SK-N-SH (cell line): ENCODE results near the gene DEFB112. TPM values are rescaled to one million over a fixed set of nuclear protein-coding genes. Genes with fewer than 3 reads are reported as not detected.

Source experiments
- CTCF ChIA-PET: fragments of 300-600, 350-600 bp; formaldehyde crosslinking; extraction: SDS; loops from one replicate; lab custom pipeline; 2021; lab: Yijun Ruan, JAX
- POLR2A ChIA-PET: fragments of 350-600 bp; sonication (Branson Sonifier 250); formaldehyde crosslinking; extraction: SDS; loops from one replicate; lab custom pipeline; 2020; ENCODE audit warnings: antibody characterized with exemption, inconsistent platforms; lab: Yijun Ruan, JAX
- DNase-seq: peaks from one replicate; pipeline ENCODE4 v3.0.0; 2012
- H2AFZ ChIP-seq: fragments of 200-600 bp; sonication (generic); 2 replicates; pipeline ENCODE4 v1.8.1; 2016; ENCODE audit warnings: antibody characterized with exemption, mild to moderate bottlenecking, low read depth
- H3F3A ChIP-seq: fragments of 200-600 bp; sonication (generic); replicated peaks from 2 replicates; pipeline ENCODE3; 2016; ENCODE audit warnings: antibody characterized with exemption, mild to moderate bottlenecking; ENCODE audit not compliant: insufficient read depth
- H3K27ac ChIP-seq, 2 experiments: fragments of 200-500 bp in 1 of 2; fragments of 200-600 bp in 1 of 2; sonication (Bioruptor generic) in 1 of 2; sonication (generic), shearing (Covaris generic) in 1 of 2; 2 replicates each; pipeline versions ENCODE4 v1.5.1 to v1.6.1; 2014 to 2016; ENCODE audit warnings: low read depth in 2 of 2, inconsistent platforms in 1 of 2, low read length in 1 of 2, mild to moderate bottlenecking in 1 of 2, mixed read lengths in 1 of 2
- H3K27me3 ChIP-seq: fragments of 200-600 bp; sonication (generic), shearing (Covaris generic); 2 replicates; pipeline ENCODE4 v1.6.1; 2016; ENCODE audit warnings: mixed run types; ENCODE audit not compliant: insufficient read depth
- H3K36me3 ChIP-seq, 2 experiments: fragments of 200-500 bp in 1 of 2; fragments of 200-600 bp in 1 of 2; sonication (Bioruptor generic) in 1 of 2; sonication (generic) in 1 of 2; replicated peaks in 1 of 2; 2 replicates each; pipeline versions ENCODE3 to v1.5.1; 2014 to 2016; ENCODE audit warnings: low read length in 1 of 2, mild to moderate bottlenecking in 1 of 2; ENCODE audit not compliant: insufficient read depth in 2 of 2, control insufficient read depth in 1 of 2
- H3K4me1 ChIP-seq, 2 experiments: fragments of 200-500 bp in 1 of 2; fragments of 200-600 bp in 1 of 2; sonication (Bioruptor generic) in 1 of 2; sonication (generic), shearing (Covaris generic) in 1 of 2; 2 replicates each; pipeline versions ENCODE4 v1.5.1 to v1.6.1; 2014 to 2016; ENCODE audit warnings: low read depth in 1 of 2, low read length in 1 of 2, mixed run types in 1 of 2; ENCODE audit not compliant: insufficient read depth in 2 of 2, control insufficient read depth in 1 of 2
- H3K4me2 ChIP-seq: fragments of 200-600 bp; sonication (generic), shearing (Covaris generic); 2 replicates; pipeline ENCODE4 v1.6.1; 2017; ENCODE audit warnings: mixed run types
- H3K4me3 ChIP-seq, 2 experiments: fragments of 200-500 bp in 1 of 2; fragments of 200-600 bp in 1 of 2; sonication (Bioruptor generic) in 1 of 2; sonication (generic), shearing (Covaris generic) in 1 of 2; 2 replicates each; pipeline versions ENCODE4 v1.5.1 to v1.8.1; 2014 to 2016; ENCODE audit warnings: low read depth in 2 of 2, inconsistent platforms in 1 of 2, low read length in 1 of 2, mild to moderate bottlenecking in 1 of 2, mixed read lengths in 1 of 2, moderate library complexity in 1 of 2
- H3K79me2 ChIP-seq: fragments of 200-600 bp; sonication (generic); 2 replicates; pipeline ENCODE4 v1.8.1; 2017; ENCODE audit warnings: mild to moderate bottlenecking; ENCODE audit not compliant: insufficient read depth
- H3K9ac ChIP-seq: fragments of 200-600 bp; sonication (generic); 2 replicates; pipeline ENCODE4 v1.6.1; 2017; ENCODE audit warnings: mixed run types
- H3K9me2 ChIP-seq: fragments of 200-600 bp; sonication (generic); 2 replicates; pipeline ENCODE4 v1.6.1; 2017; ENCODE audit warnings: mixed run types
- H3K9me3 ChIP-seq: fragments of 200-600 bp; sonication (generic); 2 replicates; pipeline ENCODE4 v1.6.1; 2017; ENCODE audit warnings: mixed run types, mild to moderate bottlenecking, moderate library complexity
- H4K20me1 ChIP-seq: fragments of 200-600 bp; sonication (generic); 2 replicates; pipeline ENCODE4 v1.6.1; 2017; ENCODE audit warnings: mild to moderate bottlenecking, mixed run types; ENCODE audit not compliant: insufficient read depth
- CHD2 ChIP-seq: fragments of 150-350 bp; IDR thresholded peaks from 2 replicates; pipeline ENCODE4 v1.6.1; 2018; ENCODE audit warnings: low read length; ENCODE audit not compliant: partially characterized antibody
- EP300 ChIP-seq, 2 experiments: IDR thresholded peaks; 2 replicates each; pipeline versions ENCODE4 v1.4.0 to v1.6.1; 2012; ENCODE audit warnings: borderline replicate concordance in 1 of 2, low read depth in 1 of 2, low read length in 1 of 2
- EZH2phosphoT487 ChIP-seq: fragments of 200-600 bp; sonication (generic); IDR thresholded peaks from 2 replicates; pipeline ENCODE4 v1.6.1; 2017; ENCODE audit warnings: low read depth, mixed run types, mild to moderate bottlenecking, antibody characterized with exemption, moderate library complexity, borderline replicate concordance
- FOXM1 ChIP-seq: IDR thresholded peaks from 2 replicates; pipeline ENCODE4 v1.4.0; 2012; ENCODE audit warnings: low read depth, mild to moderate bottlenecking
- GATA2 ChIP-seq: sonication (generic); formaldehyde crosslinking; IDR thresholded peaks from 2 replicates; pipeline ENCODE4 v1.5.0; 2020; ENCODE audit warnings: mild to moderate bottlenecking, missing genetic modification reagents
- JUND ChIP-seq: IDR thresholded peaks from 2 replicates; pipeline ENCODE4 v1.4.0; 2012
- MXI1 ChIP-seq: IDR thresholded peaks from 2 replicates; pipeline ENCODE4 v1.6.1; 2012; ENCODE audit warnings: mild to moderate bottlenecking, low read depth, low read length, improper control_type of control experiment
- NFIC ChIP-seq: IDR thresholded peaks from 2 replicates; pipeline ENCODE4 v1.4.0; 2012; ENCODE audit warnings: borderline replicate concordance
- NRF1 ChIP-seq: IDR thresholded peaks from 2 replicates; pipeline ENCODE4 v1.6.1; 2012; ENCODE audit warnings: low read depth, mild to moderate bottlenecking, low read length
- POLR2AphosphoS5 ChIP-seq: IDR thresholded peaks from 2 replicates; pipeline ENCODE4 v1.6.1; 2012; ENCODE audit warnings: low read depth, low read length
- RAD21 ChIP-seq: IDR thresholded peaks from 2 replicates; pipeline ENCODE4 v1.6.1; 2012; ENCODE audit warnings: mild to moderate bottlenecking, low read length
- RCOR1 ChIP-seq: fragments of 150-350 bp; IDR thresholded peaks from 2 replicates; pipeline ENCODE4 v1.6.1; 2017; ENCODE audit warnings: antibody characterized with exemption, low read length
- RFX5 ChIP-seq: IDR thresholded peaks from 2 replicates; pipeline ENCODE4 v1.6.1; 2012; ENCODE audit warnings: mild to moderate bottlenecking, improper control_type of control experiment, low read length
- RXRA ChIP-seq: IDR thresholded peaks from 2 replicates; pipeline ENCODE4 v1.4.0; 2012; ENCODE audit warnings: low read depth, mild to moderate bottlenecking, borderline replicate concordance
- SIN3A ChIP-seq: IDR thresholded peaks from 2 replicates; pipeline ENCODE4 v1.6.1; 2012; ENCODE audit warnings: low read depth, mild to moderate bottlenecking, low read length, moderate library complexity, borderline replicate concordance
- TAF1 ChIP-seq: IDR thresholded peaks from 2 replicates; pipeline ENCODE4 v1.6.1; 2012; ENCODE audit warnings: low read depth, mild to moderate bottlenecking, low read length, moderate library complexity, borderline replicate concordance
- WGBS: methylation state at CpG from one replicate; pipeline ENCODE4 v1.1.6; 2017; ENCODE audit warnings: low lambda C conversion rate; 5-methylcytosine and 5-hydroxymethylcytosine counted together
- polyA plus RNA-seq, 3 experiments: library from polyadenylated mRNA; depleted of rRNA; stranded (reverse); fragments of >200 nt; gene quantifications; 2 replicates each; pipeline ENCODE4 v1.2.3, GENCODE V29; 2012
- TF ChIP-seq, protein P1 (sequence below): fragments of 150-350 bp; IDR thresholded peaks from 2 replicates; pipeline ENCODE4 v1.6.1; 2017; ENCODE audit warnings: antibody characterized with exemption, low read length, low read depth, borderline replicate concordance
- TF ChIP-seq, protein P2 (sequence below): IDR thresholded peaks from 2 replicates; pipeline ENCODE4 v1.4.0; 2012; ENCODE audit warnings: low read depth
- TF ChIP-seq, protein P3 (sequence below): fragments of 200-600 bp; sonication (generic); IDR thresholded peaks from 2 replicates; pipeline ENCODE4 v1.6.1; 2017; ENCODE audit warnings: antibody characterized with exemption, mild to moderate bottlenecking, moderate library complexity

DEFB112 gene
- polyA plus RNA-seq, 1 of the 3 experiments (the other 2 are of a cell fraction), result not detected

DNA sequence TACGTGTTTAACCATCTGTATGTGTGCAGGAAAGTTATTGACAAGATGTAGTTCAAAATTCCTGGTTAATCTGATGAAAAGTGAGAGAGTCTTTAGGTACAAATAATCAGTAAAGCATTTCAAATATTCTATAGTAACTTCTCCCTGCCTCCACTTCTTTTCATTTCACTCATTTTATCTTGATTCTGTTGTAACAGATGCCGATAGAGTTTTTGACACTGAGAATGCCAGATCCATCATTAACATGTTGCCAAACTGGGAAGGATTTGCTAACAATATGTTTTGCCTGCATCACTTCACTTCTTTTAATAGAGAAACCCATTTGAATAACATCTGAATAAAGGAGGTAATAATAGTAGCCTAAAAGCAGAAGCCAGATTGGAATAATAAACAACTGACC, 20.4 kb upstream of the DEFB112 start:
- no peak overlapping the region for H2AFZ ChIP-seq
- H4K20me1 ChIP-seq, result no peaks in the 10 kb centered on the region
- CTCF ChIA-PET, result no interaction called here
- no peak overlapping the region for H3K27ac ChIP-seq
- 0 out of 2 replicates have a peak, but pooled peaks cover under 1% of the 10 kb centered on the region for H3K9me2 ChIP-seq
- no peaks in the 10 kb centered on the region for H3K79me2 ChIP-seq
- H3K36me3 ChIP-seq, result no peaks in the 10 kb centered on the region
- H3K4me2 ChIP-seq, result no peak overlapping the region
- no peaks in the 10 kb centered on the region for H3F3A ChIP-seq
- H3K9me3 ChIP-seq, result no peaks in the 10 kb centered on the region
- WGBS, result 27% methylated on average over 2 of the region's 2 CpGs
- H3K4me1 ChIP-seq, result no peaks in the 10 kb centered on the region
- TF ChIP-seq POLR2AphosphoS5 (no peak), JUND (no peak), MXI1 (no peak), TAF1 (no peak), RAD21 (no peak), CHD2 (no peak), GATA2 (CRISPR knock-in tag) (no peak), RFX5 (no peak), RCOR1 (no peak), SIN3A (no peak), EP300 (IDR thresholded peaks at IDR 0.05; ENCODE audit: borderline replicate concordance in 1 of 2, low read depth in 1 of 2, low read length in 1 of 2) (no peak), NRF1 (no peak), EZH2phosphoT487 (no peak), RXRA (no peak), NFIC (no peak)
- TF ChIP-seq, protein P1, sequence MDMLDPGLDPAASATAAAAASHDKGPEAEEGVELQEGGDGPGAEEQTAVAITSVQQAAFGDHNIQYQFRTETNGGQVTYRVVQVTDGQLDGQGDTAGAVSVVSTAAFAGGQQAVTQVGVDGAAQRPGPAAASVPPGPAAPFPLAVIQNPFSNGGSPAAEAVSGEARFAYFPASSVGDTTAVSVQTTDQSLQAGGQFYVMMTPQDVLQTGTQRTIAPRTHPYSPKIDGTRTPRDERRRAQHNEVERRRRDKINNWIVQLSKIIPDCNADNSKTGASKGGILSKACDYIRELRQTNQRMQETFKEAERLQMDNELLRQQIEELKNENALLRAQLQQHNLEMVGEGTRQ, result no peak
- H3K27me3 ChIP-seq, result no peaks in the 10 kb centered on the region
- H3K4me3 ChIP-seq, result no peak overlapping the region
- H3K9ac ChIP-seq, result no peak overlapping the region
- DNase-seq, result no peak
- POLR2A ChIA-PET, result no interaction called here

DNA sequence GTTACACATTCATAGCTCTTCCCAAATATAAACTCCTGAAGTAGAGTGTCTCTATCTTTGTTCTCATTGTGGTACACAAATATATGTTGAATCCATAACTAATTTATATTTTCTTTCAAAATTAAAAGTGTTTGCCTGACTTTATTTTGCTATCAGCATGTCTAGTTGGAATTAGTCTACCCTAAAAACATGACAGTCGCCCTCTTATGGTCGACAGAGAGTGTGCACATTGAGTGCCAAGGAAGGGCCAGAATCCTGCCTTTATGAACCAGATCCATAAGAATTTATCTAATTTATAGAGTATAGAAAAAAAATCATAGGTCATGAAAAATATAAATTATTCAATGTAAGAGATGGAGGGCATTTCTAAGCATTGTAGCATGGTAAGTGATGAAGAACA, 12.3 kb upstream of the DEFB112 start:
- ChIA-PET POLR2A (no interaction called here), CTCF (no interaction called here)
- H3K36me3 ChIP-seq, result no peaks in the 10 kb centered on the region
- H3K27ac ChIP-seq, result no peak overlapping the region
- no peaks in the 10 kb centered on the region for H3K4me1 ChIP-seq
- no peaks in the 10 kb centered on the region for H3K27me3 ChIP-seq
- no peaks in the 10 kb centered on the region for H3K9me3 ChIP-seq
- no peaks in the 10 kb centered on the region for H3K9me2 ChIP-seq
- no peaks in the 10 kb centered on the region for H3K79me2 ChIP-seq
- H4K20me1 ChIP-seq, result no peaks in the 10 kb centered on the region
- no peak overlapping the region for H3K4me3 ChIP-seq
- no peaks in the 10 kb centered on the region for H3F3A ChIP-seq
- H3K9ac ChIP-seq, result no peak overlapping the region
- 1% methylated on average over 2 of the region's 2 CpGs for WGBS
- no peak overlapping the region for H2AFZ ChIP-seq
- TF ChIP-seq RAD21 (no peak), FOXM1 (no peak)
- TF ChIP-seq, protein P2, sequence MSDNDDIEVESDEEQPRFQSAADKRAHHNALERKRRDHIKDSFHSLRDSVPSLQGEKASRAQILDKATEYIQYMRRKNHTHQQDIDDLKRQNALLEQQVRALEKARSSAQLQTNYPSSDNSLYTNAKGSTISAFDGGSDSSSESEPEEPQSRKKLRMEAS, result no peak
- TF ChIP-seq, protein P1, result no peak
- TF ChIP-seq, protein P3, sequence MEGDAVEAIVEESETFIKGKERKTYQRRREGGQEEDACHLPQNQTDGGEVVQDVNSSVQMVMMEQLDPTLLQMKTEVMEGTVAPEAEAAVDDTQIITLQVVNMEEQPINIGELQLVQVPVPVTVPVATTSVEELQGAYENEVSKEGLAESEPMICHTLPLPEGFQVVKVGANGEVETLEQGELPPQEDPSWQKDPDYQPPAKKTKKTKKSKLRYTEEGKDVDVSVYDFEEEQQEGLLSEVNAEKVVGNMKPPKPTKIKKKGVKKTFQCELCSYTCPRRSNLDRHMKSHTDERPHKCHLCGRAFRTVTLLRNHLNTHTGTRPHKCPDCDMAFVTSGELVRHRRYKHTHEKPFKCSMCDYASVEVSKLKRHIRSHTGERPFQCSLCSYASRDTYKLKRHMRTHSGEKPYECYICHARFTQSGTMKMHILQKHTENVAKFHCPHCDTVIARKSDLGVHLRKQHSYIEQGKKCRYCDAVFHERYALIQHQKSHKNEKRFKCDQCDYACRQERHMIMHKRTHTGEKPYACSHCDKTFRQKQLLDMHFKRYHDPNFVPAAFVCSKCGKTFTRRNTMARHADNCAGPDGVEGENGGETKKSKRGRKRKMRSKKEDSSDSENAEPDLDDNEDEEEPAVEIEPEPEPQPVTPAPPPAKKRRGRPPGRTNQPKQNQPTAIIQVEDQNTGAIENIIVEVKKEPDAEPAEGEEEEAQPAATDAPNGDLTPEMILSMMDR, result peak; percentile 58
- no peak overlapping the region for H3K4me2 ChIP-seq
- peak; percentile 0 for DNase-seq
